Measurements from ENCODE around the gene PIP4K2B. TPM values are rescaled to one million over a fixed set of nuclear protein-coding genes. Genes with fewer than 3 reads are reported as not detected.
A peak's percentile ranks its signal among the peaks of the same experiment; 100 is the strongest.

PIP4K2B gene
- total RNA-seq, 1 experiment from 2014 or later, result 47.4 TPM

DNA sequence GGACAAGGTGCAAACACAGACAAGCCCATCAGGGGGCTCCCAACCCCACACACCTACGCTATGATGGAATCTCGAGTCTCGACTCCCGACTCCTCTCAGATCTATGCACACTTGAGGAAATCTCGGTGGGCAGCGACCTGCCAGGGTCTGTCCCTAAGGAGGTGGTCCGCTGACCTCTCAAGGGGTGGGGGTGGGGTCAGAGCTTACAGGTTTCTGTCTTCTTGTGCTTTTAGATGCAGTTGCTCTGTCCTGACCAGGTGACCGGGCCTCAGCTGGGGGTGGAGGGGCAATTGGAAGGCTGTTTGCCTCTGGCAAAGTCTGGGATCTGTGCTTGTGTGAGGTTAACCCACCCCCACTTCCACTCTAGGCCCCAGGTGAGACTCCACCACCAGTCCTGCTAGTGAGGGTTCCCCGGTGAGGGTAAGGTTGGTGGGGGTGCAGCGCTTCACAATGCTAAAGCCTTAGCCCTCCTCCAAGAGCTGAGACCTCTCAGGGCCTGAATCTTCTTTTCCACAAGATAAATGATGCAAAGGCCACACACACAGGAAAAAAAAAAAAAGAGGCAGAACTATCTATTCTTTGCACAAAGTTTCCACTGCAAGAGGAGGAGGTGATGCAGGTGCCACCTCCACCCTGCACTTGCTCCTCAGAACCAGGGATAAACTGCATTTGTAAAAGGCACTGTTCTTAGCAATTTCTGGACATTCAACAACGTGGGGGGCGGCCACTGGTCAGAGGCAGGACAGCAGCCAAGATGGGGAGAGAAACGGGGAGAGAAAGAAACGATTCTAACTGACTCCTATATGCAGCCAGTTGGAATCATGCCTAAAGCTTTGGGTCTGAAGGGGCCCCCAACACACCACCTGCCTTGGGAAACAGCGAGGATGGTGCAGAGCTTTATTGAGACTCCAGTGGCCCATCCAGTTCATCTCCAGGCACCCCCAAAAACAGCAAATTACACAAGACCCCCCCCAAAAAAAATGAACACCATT is 65.1 kb downstream of the PIP4K2B start:
- no peak for TF ChIP-seq EZH2 (IDR thresholded peaks at IDR 0.05; ENCODE audit: low read depth)
- TF ChIP-seq, protein P1, sequence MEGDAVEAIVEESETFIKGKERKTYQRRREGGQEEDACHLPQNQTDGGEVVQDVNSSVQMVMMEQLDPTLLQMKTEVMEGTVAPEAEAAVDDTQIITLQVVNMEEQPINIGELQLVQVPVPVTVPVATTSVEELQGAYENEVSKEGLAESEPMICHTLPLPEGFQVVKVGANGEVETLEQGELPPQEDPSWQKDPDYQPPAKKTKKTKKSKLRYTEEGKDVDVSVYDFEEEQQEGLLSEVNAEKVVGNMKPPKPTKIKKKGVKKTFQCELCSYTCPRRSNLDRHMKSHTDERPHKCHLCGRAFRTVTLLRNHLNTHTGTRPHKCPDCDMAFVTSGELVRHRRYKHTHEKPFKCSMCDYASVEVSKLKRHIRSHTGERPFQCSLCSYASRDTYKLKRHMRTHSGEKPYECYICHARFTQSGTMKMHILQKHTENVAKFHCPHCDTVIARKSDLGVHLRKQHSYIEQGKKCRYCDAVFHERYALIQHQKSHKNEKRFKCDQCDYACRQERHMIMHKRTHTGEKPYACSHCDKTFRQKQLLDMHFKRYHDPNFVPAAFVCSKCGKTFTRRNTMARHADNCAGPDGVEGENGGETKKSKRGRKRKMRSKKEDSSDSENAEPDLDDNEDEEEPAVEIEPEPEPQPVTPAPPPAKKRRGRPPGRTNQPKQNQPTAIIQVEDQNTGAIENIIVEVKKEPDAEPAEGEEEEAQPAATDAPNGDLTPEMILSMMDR (conservative IDR thresholded peaks at IDR 0.05), result peak; percentile 40; the same call in 1 of the 2 replicates
- no peak for DNase-seq
- peaks cover 11% of the 10 kb centered on the region for H3K4me1 ChIP-seq (replicated peaks; ENCODE audit: insufficient read depth)
- H3K9me3 ChIP-seq (ENCODE audit: insufficient read depth, low read depth), result no peaks in the 10 kb centered on the region
- no peaks in the 10 kb centered on the region for H3K9me2 ChIP-seq (ENCODE audit: insufficient read depth)
- no peaks in the 10 kb centered on the region for H3K27me3 ChIP-seq (ENCODE audit: insufficient read depth, low read depth)
- H3K79me2 ChIP-seq (ENCODE audit: low read depth), result peaks cover 21% of the 10 kb centered on the region
- H3K4me3 ChIP-seq, result no peak overlapping the region
- peaks cover 9% of the 10 kb centered on the region; the same call in 1 of the 2 replicates for H3K36me3 ChIP-seq (ENCODE audit: low read depth)
- intact Hi-C loops (cut with micrococcal nuclease; ENCODE audit: unreplicated experiment), result loop anchor here (1.0 kb wide), 1 partner anchor 57 kb away; no protein-coding TSS in a partner anchor
- ChIA-PET CTCF (interaction anchor here (0.6 to 1.4 kb wide), 5 partner anchors 10 to 1388 kb away, joined by 3 to 10 read pairs (median 8); no protein-coding TSS in a partner anchor), POLR2A (ENCODE audit: unreplicated experiment) (interaction anchor here (0.6 kb wide), 1 partner anchor 111 kb away, joined by 5 read pairs; no protein-coding TSS in a partner anchor)
- H3K4me2 ChIP-seq, result no peak overlapping the region
- H2AFZ ChIP-seq, result no peak overlapping the region
- BruUV-seq (replicated peaks), result no TSS peak
- peaks cover 23% of the 10 kb centered on the region; the same call in 1 of the 2 replicates for H4K20me1 ChIP-seq (ENCODE audit: insufficient read depth)
- peaks cover 55% of the 10 kb centered on the region for H3F3A ChIP-seq (ENCODE audit: insufficient read depth, low read depth)
- H3K27ac ChIP-seq, result no peak overlapping the region

DNA sequence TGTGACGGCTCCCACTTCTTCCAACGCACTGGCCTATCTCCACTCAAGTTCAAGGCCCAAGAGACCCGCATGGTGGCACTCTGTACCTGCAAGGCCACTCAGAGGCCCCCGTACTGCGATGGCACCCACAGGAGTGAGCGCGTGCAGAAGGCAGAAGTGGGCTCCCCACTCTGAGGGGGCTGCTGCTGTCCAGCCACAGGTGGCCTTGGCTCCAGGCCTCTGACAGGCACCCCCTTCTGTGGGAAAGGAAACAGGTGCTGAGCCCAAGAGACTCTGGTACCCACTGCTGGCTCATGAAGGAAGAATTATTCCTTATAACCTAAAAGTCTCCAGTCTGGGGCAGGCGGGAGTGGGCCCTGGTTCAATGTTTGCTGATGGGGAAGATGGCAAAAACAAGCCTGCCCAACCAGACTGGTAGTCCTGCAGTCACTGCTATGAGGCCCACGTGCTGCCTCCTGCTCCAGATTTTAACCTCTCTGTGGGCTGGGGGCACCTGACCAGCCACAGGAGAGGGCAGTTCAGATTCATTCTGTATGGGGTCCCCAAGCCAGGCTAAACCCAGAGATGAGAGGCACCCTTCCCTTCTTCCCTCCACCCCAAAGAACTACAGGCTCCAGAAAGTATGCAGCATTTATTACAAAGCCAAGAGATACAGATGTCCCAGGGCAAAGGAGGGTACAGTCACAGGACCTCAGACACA is 65.9 kb downstream of the PIP4K2B start:
- DNase-seq, result no peak
- no peaks in the 10 kb centered on the region for H3K27me3 ChIP-seq (ENCODE audit: insufficient read depth, low read depth)
- H3F3A ChIP-seq (ENCODE audit: insufficient read depth, low read depth), result peaks cover 63% of the 10 kb centered on the region
- TF ChIP-seq EZH2 (IDR thresholded peaks at IDR 0.05; ENCODE audit: low read depth), result no peak
- TF ChIP-seq, protein P1 (conservative IDR thresholded peaks at IDR 0.05), result no peak
- H3K4me2 ChIP-seq, result no peak overlapping the region
- no peak overlapping the region for H3K27ac ChIP-seq
- peaks cover 23% of the 10 kb centered on the region; the same call in 1 of the 2 replicates for H4K20me1 ChIP-seq (ENCODE audit: insufficient read depth)
- peaks cover 21% of the 10 kb centered on the region for H3K79me2 ChIP-seq (ENCODE audit: low read depth)
- H3K9me3 ChIP-seq (ENCODE audit: insufficient read depth, low read depth), result no peaks in the 10 kb centered on the region
- peaks cover under 1% of the 10 kb centered on the region; the same call in 1 of the 2 replicates for H3K36me3 ChIP-seq (ENCODE audit: low read depth)
- no peak overlapping the region for H3K4me3 ChIP-seq
- no TSS peak for BruUV-seq (replicated peaks)
- intact Hi-C loops (cut with micrococcal nuclease; ENCODE audit: unreplicated experiment), result no loop called here
- no peak overlapping the region for H2AFZ ChIP-seq
- H3K4me1 ChIP-seq (replicated peaks; ENCODE audit: insufficient read depth), result peaks cover 11% of the 10 kb centered on the region
- no peaks in the 10 kb centered on the region for H3K9me2 ChIP-seq (ENCODE audit: insufficient read depth)
- ChIA-PET POLR2A (ENCODE audit: unreplicated experiment) (no interaction called here), CTCF (interaction anchor here (0.6 kb wide), 1 partner anchor 237 kb away, joined by 4 read pairs; no protein-coding TSS in a partner anchor)
